Adrenal gland (tissue), 5 donors: Measurements from ENCODE around the gene HEPN1.

Source experiments
- CTCF ChIP-seq, 6 experiments: fragments of 450-650 bp in 4 of 6; fragments of 200-600 bp in 2 of 6; sonication (generic) in 1 of 6; IDR thresholded peaks; 1 replicate in 5 of 6; 2 replicates in 1 of 6; pipeline versions ENCODE4 v1.5.1 to v1.8.0; 2016 to 2021; ENCODE audit warnings: antibody characterized with exemption in 6 of 6, mild to moderate bottlenecking in 2 of 6, moderate library complexity in 1 of 6
- POLR2A ChIP-seq, 2 donors: fragments of 450-650 bp; IDR thresholded peaks; one replicate each; pipeline ENCODE4 v1.6.1; 2017; ENCODE audit warnings: antibody characterized with exemption in 2 of 2, mild to moderate bottlenecking in 2 of 2, moderate library complexity in 1 of 2
- donor health status: DM: no; HTN: no; CAD: no.

GRCh38 chr11:124955035-124955434 lies 36.0 kb downstream of the HEPN1 start:
- no peak for TF ChIP-seq POLR2A (IDR thresholded peaks at IDR 0.05)
- no peak for TF ChIP-seq CTCF (IDR thresholded peaks at IDR 0.05)
